NCI-H82 (cell line): ENCODE results near the gene DNAJC5.
"Not testable (repeated sequence)": the region's sequence is repeated elsewhere in the genome, so short reads cannot be mapped to it uniquely, and the experiment has no call there.

Experiments
- DNase-seq: peaks from one replicate; lab custom pipeline; 2025; lab: John Stamatoyannopoulos, UW

The DNAJC5 gene

GRCh38 chr20:63861365-63861934, 33.5 kb upstream of the DNAJC5 start, which contains the start of gene ABHD16B:
TSS of gene ABHD16B (plus strand) at chr20:63861498. CDS start at chr20:63861541, 43 bp downstream.
- DNase-seq = no peak

GRCh38 chr20:63861981-63862901, 32.7 kb upstream of the DNAJC5 start:
- no peak for DNase-seq

GRCh38 chr20:63863021-63863797, 31.7 kb upstream of the DNAJC5 start:
- no peak for DNase-seq

GRCh38 chr20:63863798-63864544, 31.0 kb upstream of the DNAJC5 start:
- peak; percentile 69 for DNase-seq

GRCh38 chr20:63864545-63864977, 30.4 kb upstream of the DNAJC5 start:
- DNase-seq = no peak

GRCh38 chr20:63864978-63865640, 29.8 kb upstream of the DNAJC5 start, which contains the start of gene TPD52L2:
TSS of gene TPD52L2 (plus strand) at chr20:63865270. CDS start at chr20:63865366, 96 bp downstream.
- peak; percentile 100 for DNase-seq

GRCh38 chr20:63867042-63867441, 27.9 kb upstream of the DNAJC5 start:
- not testable (repeated sequence) for DNase-seq

GRCh38 chr20:63868264-63868663, 26.7 kb upstream of the DNAJC5 start:
- DNase-seq = no peak

GRCh38 chr20:63873477-63873971, 21.4 kb upstream of the DNAJC5 start:
- no peak for DNase-seq

GRCh38 chr20:63874241-63874640, 20.7 kb upstream of the DNAJC5 start:
- not testable (repeated sequence) for DNase-seq

- DNase-seq = no peak
Observed at GRCh38 chr20:63876489-63877036, 18.4 kb upstream of the DNAJC5 start.

- DNase-seq = no peak
Observed at GRCh38 chr20:63877755-63878470, 17.0 kb upstream of the DNAJC5 start.

GRCh38 chr20:63878899-63879663, 15.8 kb upstream of the DNAJC5 start:
- DNase-seq = peak; percentile 43

GRCh38 chr20:63880901-63881300, 14.0 kb upstream of the DNAJC5 start:
- DNase-seq = not testable (repeated sequence)

GRCh38 chr20:63881451-63882226, 13.3 kb upstream of the DNAJC5 start:
- no peak for DNase-seq

- DNase-seq = no peak
Observed at GRCh38 chr20:63882257-63883200, 12.4 kb upstream of the DNAJC5 start.

- no peak for DNase-seq
Observed at GRCh38 chr20:63883201-63883593, 11.7 kb upstream of the DNAJC5 start.
